HEK293 (cell line): Measurements from ENCODE around the gene ST7.

Experiments
- CTCF ChIA-PET: fragments of 350-600 bp; formaldehyde crosslinking; extraction: SDS; loops from one replicate; lab custom pipeline; 2021; ENCODE audit warnings: antibody characterized with exemption; lab: Yijun Ruan, JAX
- POLR2A ChIA-PET: fragments of 300-600 bp; formaldehyde crosslinking; extraction: SDS; loops from one replicate; lab custom pipeline; 2020; ENCODE audit warnings: antibody characterized with exemption, inconsistent platforms; lab: Yijun Ruan, JAX
- H3K27ac ChIP-seq: fragments of 200-500 bp; sonication (Bioruptor generic); 2 replicates; pipeline ENCODE4 v1.5.1; 2014; ENCODE audit warnings: low read depth, low read length, control low read depth, inconsistent platforms; ENCODE audit errors: extremely low read depth
- H3K36me3 ChIP-seq, 2 experiments: fragments of 200-500 bp in 1 of 2; sonication (Bioruptor generic) in 1 of 2; 1 replicate in 1 of 2; 2 replicates in 1 of 2; pipeline ENCODE4 v1.5.1; 2014 to 2017; ENCODE audit warnings: inconsistent platforms in 2 of 2, low read length in 2 of 2; ENCODE audit not compliant: control insufficient read depth in 2 of 2, insufficient read depth in 1 of 2
- H3K4me1 ChIP-seq: fragments of 200-500 bp; sonication (Bioruptor generic); 2 replicates; pipeline ENCODE4 v1.5.1; 2014; ENCODE audit warnings: mild to moderate bottlenecking, low read length, inconsistent platforms; ENCODE audit not compliant: control insufficient read depth, insufficient read depth
- H3K4me3 ChIP-seq: 2 replicates; pipeline ENCODE4 v1.5.1; 2011; ENCODE audit warnings: low read depth, mild to moderate bottlenecking, control low read depth, low read length, moderate library complexity
- H3K9me3 ChIP-seq: fragments of 200-500 bp; sonication (Bioruptor generic); 2 replicates; pipeline ENCODE4 v1.5.1; 2014; ENCODE audit warnings: low read depth, low read length, inconsistent platforms; ENCODE audit not compliant: control insufficient read depth, insufficient read depth
- HOXC10 ChIP-seq: sonication (generic); formaldehyde crosslinking; IDR thresholded peaks from 2 replicates; pipeline ENCODE4 v1.8.1; 2023; ENCODE audit warnings: mild to moderate bottlenecking, missing genetic modification reagents
- KLF17 ChIP-seq: fragments of 450-650 bp; formaldehyde crosslinking; IDR thresholded peaks from 2 replicates; pipeline ENCODE4 v1.5.1; 2016; ENCODE audit warnings: missing biosample characterization, missing genetic modification characterization
- RBAK ChIP-seq: fragments of 450-650 bp; formaldehyde crosslinking; IDR thresholded peaks from 2 replicates; pipeline ENCODE4 v1.5.1; 2016; ENCODE audit warnings: missing biosample characterization, missing genetic modification characterization
- SCRT1 ChIP-seq: fragments of 450-650 bp; formaldehyde crosslinking; IDR thresholded peaks from 2 replicates; pipeline ENCODE4 v1.5.1; 2016; ENCODE audit warnings: missing biosample characterization, missing genetic modification characterization, borderline replicate concordance
- WT1 ChIP-seq: fragments of 450-650 bp; formaldehyde crosslinking; IDR thresholded peaks from 2 replicates; pipeline ENCODE4 v1.5.1; 2016; ENCODE audit warnings: missing biosample characterization, missing genetic modification characterization
- ZBTB1 ChIP-seq: fragments of 450-650 bp; formaldehyde crosslinking; IDR thresholded peaks from 2 replicates; pipeline ENCODE4 v1.5.1; 2016; ENCODE audit warnings: missing biosample characterization, missing genetic modification characterization
- ZBTB8A ChIP-seq: fragments of 450-650 bp; formaldehyde crosslinking; IDR thresholded peaks from 2 replicates; pipeline ENCODE4 v1.5.1; 2016; ENCODE audit warnings: missing biosample characterization, missing genetic modification characterization
- ZNF121 ChIP-seq: fragments of 450-650 bp; formaldehyde crosslinking; IDR thresholded peaks from 2 replicates; pipeline ENCODE4 v1.5.1; 2016; ENCODE audit warnings: missing biosample characterization, missing genetic modification characterization
- ZNF16 ChIP-seq: fragments of 450-650 bp; formaldehyde crosslinking; IDR thresholded peaks from 2 replicates; pipeline ENCODE4 v1.5.1; 2016; ENCODE audit warnings: low read depth, missing biosample characterization, missing genetic modification characterization
- ZNF214 ChIP-seq: fragments of 450-650 bp; formaldehyde crosslinking; IDR thresholded peaks from 2 replicates; pipeline ENCODE4 v1.5.1; 2017; ENCODE audit warnings: missing biosample characterization, mild to moderate bottlenecking, missing genetic modification characterization, borderline replicate concordance
- ZNF426 ChIP-seq: fragments of 450-650 bp; formaldehyde crosslinking; IDR thresholded peaks from 2 replicates; pipeline ENCODE4 v1.5.1; 2017; ENCODE audit warnings: missing biosample characterization, missing genetic modification characterization, mild to moderate bottlenecking, inconsistent platforms, moderate library complexity
- ZNF529 ChIP-seq: fragments of 450-650 bp; formaldehyde crosslinking; IDR thresholded peaks from 2 replicates; pipeline ENCODE4 v1.5.1; 2017; ENCODE audit warnings: missing genetic modification characterization, missing biosample characterization; ENCODE audit not compliant: insufficient replicate concordance
- ZNF555 ChIP-seq: fragments of 450-650 bp; formaldehyde crosslinking; conservative IDR thresholded peaks from 2 replicates; pipeline ENCODE4 v1.5.1; 2017; ENCODE audit warnings: missing biosample characterization, mild to moderate bottlenecking, missing genetic modification characterization, inconsistent platforms
- ZNF600 ChIP-seq: fragments of 450-650 bp; formaldehyde crosslinking; IDR thresholded peaks from 2 replicates; pipeline ENCODE4 v1.5.1; 2016; ENCODE audit warnings: missing biosample characterization, missing genetic modification characterization
- ZNF621 ChIP-seq: fragments of 450-650 bp; formaldehyde crosslinking; IDR thresholded peaks from 2 replicates; pipeline ENCODE4 v1.5.1; 2017; ENCODE audit warnings: missing biosample characterization, missing genetic modification characterization
- ZNF843 ChIP-seq: fragments of 450-650 bp; formaldehyde crosslinking; IDR thresholded peaks from 2 replicates; pipeline ENCODE4 v1.5.1; 2016; ENCODE audit warnings: missing biosample characterization, missing genetic modification characterization
- ZSCAN5A ChIP-seq: fragments of 450-650 bp; formaldehyde crosslinking; IDR thresholded peaks from 2 replicates; pipeline ENCODE4 v1.5.1; 2016; ENCODE audit warnings: missing biosample characterization, missing genetic modification characterization
- TF ChIP-seq, protein P1 (sequence below): fragments of 450-650 bp; formaldehyde crosslinking; IDR thresholded peaks from 2 replicates; pipeline ENCODE4 v1.5.1; 2016; ENCODE audit warnings: missing biosample characterization, missing genetic modification characterization
- TF ChIP-seq, protein P2 (sequence below): fragments of 450-650 bp; formaldehyde crosslinking; IDR thresholded peaks from 2 replicates; pipeline ENCODE4 v1.5.1; 2016; ENCODE audit warnings: missing biosample characterization, missing genetic modification characterization
- TF ChIP-seq, protein P3 (sequence below): fragments of 450-650 bp; formaldehyde crosslinking; IDR thresholded peaks from 2 replicates; pipeline ENCODE4 v1.5.1; 2017; ENCODE audit warnings: missing biosample characterization, mild to moderate bottlenecking, missing genetic modification characterization, moderate library complexity
- TF ChIP-seq, protein P4 (sequence below): fragments of 450-650 bp; formaldehyde crosslinking; IDR thresholded peaks from 2 replicates; pipeline ENCODE4 v1.5.1; 2016; ENCODE audit warnings: missing biosample characterization, missing genetic modification characterization

The ST7 gene

GRCh38 chr7:117202511-117202910 lies 249.2 kb downstream of the ST7 start (continued):
- TF ChIP-seq SCRT1 (tag by site-specific recombination): no peak
- no peak for TF ChIP-seq ZBTB1 (tag by site-specific recombination)
- TF ChIP-seq, protein P1, sequence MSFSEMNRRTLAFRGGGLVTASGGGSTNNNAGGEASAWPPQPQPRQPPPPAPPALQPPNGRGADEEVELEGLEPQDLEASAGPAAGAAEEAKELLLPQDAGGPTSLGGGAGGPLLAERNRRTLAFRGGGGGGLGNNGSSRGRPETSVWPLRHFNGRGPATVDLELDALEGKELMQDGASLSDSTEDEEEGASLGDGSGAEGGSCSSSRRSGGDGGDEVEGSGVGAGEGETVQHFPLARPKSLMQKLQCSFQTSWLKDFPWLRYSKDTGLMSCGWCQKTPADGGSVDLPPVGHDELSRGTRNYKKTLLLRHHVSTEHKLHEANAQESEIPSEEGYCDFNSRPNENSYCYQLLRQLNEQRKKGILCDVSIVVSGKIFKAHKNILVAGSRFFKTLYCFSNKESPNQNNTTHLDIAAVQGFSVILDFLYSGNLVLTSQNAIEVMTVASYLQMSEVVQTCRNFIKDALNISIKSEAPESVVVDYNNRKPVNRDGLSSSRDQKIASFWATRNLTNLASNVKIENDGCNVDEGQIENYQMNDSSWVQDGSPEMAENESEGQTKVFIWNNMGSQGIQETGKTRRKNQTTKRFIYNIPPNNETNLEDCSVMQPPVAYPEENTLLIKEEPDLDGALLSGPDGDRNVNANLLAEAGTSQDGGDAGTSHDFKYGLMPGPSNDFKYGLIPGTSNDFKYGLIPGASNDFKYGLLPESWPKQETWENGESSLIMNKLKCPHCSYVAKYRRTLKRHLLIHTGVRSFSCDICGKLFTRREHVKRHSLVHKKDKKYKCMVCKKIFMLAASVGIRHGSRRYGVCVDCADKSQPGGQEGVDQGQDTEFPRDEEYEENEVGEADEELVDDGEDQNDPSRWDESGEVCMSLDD (tag by site-specific recombination): no peak
- TF ChIP-seq ZNF621 (tag by site-specific recombination): no peak
- TF ChIP-seq ZNF843 (tag by site-specific recombination): no peak
- TF ChIP-seq ZNF529 (tag by site-specific recombination): no peak
- no peak for TF ChIP-seq WT1 (tag by site-specific recombination)
- TF ChIP-seq RBAK (tag by site-specific recombination): no peak
- no peak for TF ChIP-seq ZNF555 (tag by site-specific recombination)
- TF ChIP-seq KLF17: no peak
- TF ChIP-seq, all 188 proteins: peak for 0

GRCh38 chr7:117203205-117203604 lies 249.9 kb downstream of the ST7 start:
- TF ChIP-seq ZBTB8A (tag by site-specific recombination) (no peak), KLF17 (no peak), HOXC10 (CRISPR knock-in tag) (no peak), ZNF121 (tag by site-specific recombination) (no peak), ZNF16 (tag by site-specific recombination) (no peak), ZNF426 (no peak), ZSCAN5A (no peak), ZNF600 (no peak), ZNF214 (tag by site-specific recombination) (no peak)
- TF ChIP-seq, protein P2, sequence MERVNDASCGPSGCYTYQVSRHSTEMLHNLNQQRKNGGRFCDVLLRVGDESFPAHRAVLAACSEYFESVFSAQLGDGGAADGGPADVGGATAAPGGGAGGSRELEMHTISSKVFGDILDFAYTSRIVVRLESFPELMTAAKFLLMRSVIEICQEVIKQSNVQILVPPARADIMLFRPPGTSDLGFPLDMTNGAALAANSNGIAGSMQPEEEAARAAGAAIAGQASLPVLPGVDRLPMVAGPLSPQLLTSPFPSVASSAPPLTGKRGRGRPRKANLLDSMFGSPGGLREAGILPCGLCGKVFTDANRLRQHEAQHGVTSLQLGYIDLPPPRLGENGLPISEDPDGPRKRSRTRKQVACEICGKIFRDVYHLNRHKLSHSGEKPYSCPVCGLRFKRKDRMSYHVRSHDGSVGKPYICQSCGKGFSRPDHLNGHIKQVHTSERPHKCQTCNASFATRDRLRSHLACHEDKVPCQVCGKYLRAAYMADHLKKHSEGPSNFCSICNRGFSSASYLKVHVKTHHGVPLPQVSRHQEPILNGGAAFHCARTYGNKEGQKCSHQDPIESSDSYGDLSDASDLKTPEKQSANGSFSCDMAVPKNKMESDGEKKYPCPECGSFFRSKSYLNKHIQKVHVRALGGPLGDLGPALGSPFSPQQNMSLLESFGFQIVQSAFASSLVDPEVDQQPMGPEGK (tag by site-specific recombination): no peak
- TF ChIP-seq, protein P3, sequence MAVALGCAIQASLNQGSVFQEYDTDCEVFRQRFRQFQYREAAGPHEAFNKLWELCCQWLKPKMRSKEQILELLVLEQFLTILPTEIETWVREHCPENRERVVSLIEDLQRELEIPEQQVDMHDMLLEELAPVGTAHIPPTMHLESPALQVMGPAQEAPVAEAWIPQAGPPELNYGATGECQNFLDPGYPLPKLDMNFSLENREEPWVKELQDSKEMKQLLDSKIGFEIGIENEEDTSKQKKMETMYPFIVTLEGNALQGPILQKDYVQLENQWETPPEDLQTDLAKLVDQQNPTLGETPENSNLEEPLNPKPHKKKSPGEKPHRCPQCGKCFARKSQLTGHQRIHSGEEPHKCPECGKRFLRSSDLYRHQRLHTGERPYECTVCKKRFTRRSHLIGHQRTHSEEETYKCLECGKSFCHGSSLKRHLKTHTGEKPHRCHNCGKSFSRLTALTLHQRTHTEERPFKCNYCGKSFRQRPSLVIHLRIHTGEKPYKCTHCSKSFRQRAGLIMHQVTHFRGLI (tag by site-specific recombination): no peak
- TF ChIP-seq, protein P4, sequence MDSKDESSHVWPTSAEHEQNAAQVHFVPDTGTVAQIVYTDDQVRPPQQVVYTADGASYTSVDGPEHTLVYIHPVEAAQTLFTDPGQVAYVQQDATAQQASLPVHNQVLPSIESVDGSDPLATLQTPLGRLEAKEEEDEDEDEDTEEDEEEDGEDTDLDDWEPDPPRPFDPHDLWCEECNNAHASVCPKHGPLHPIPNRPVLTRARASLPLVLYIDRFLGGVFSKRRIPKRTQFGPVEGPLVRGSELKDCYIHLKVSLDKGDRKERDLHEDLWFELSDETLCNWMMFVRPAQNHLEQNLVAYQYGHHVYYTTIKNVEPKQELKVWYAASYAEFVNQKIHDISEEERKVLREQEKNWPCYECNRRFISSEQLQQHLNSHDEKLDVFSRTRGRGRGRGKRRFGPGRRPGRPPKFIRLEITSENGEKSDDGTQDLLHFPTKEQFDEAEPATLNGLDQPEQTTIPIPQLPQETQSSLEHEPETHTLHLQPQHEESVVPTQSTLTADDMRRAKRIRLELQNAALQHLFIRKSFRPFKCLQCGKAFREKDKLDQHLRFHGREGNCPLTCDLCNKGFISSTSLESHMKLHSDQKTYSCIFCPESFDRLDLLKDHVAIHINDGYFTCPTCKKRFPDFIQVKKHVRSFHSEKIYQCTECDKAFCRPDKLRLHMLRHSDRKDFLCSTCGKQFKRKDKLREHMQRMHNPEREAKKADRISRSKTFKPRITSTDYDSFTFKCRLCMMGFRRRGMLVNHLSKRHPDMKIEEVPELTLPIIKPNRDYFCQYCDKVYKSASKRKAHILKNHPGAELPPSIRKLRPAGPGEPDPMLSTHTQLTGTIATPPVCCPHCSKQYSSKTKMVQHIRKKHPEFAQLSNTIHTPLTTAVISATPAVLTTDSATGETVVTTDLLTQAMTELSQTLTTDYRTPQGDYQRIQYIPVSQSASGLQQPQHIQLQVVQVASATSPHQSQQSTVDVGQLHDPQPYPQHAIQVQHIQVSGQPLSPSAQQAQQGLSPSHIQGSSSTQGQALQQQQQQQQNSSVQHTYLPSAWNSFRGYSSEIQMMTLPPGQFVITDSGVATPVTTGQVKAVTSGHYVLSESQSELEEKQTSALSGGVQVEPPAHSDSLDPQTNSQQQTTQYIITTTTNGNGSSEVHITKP (tag by site-specific recombination): no peak
- Histone ChIP-seq H3K4me1 (no peaks in the 10 kb centered on the region), H3K4me3 (no peak overlapping the region), H3K9me3 (no peaks in the 10 kb centered on the region), H3K36me3 (no peaks in the 10 kb centered on the region), H3K27ac (no peak overlapping the region)
- ChIA-PET POLR2A (no interaction called here), CTCF (interaction anchor here (0.6 to 2.4 kb wide), 3 partner anchors 9 to 863 kb away, joined by 3 to 8 read pairs (median 4); no protein-coding TSS in a partner anchor)
